ENCODE measurements around the gene SUFU. TPM values are rescaled to one million over a fixed set of nuclear protein-coding genes. Genes with fewer than 3 reads are reported as not detected.
"Not testable (repeated sequence)": the region's sequence is repeated elsewhere in the genome, so short reads cannot be mapped to it uniquely, and the experiment has no call there.

Gene SUFU
- total RNA-seq (ENCODE audit: low replicate concordance), result 11.5 and 14.7 TPM in 2 replicates

GRCh38 chr10:102503264-102504178 lies at the start of gene SUFU:
SUFU (plus strand) TSS chr10:102503972; CDS start chr10:102504153, 181 bp downstream.
- Histone ChIP-seq H3F3A (ENCODE audit: low read depth) (peaks cover 28% of the 10 kb centered on the region), H2AFZ (replicated peaks) (peak within 1 kb of the TSS; percentile 64), H4K20me1 (ENCODE audit: low read depth) (peaks cover 71% of the 10 kb centered on the region), H3K9me3 (ENCODE audit: low read depth) (no peaks in the 10 kb centered on the region), H3K36me3 (no peaks in the 10 kb centered on the region), H3K9ac (peak within 1 kb of the TSS; percentile 40), H3K27me3 (no peaks in the 10 kb centered on the region), H3K79me2 (ENCODE audit: low read depth) (peaks cover 76% of the 10 kb centered on the region), H3K4me2 (peak within 1 kb of the TSS; percentile 81), H3K4me3 (peak within 1 kb of the TSS; percentile 84), H3K4me1 (peaks cover 21% of the 10 kb centered on the region), H3K27ac (peak within 1 kb of the TSS; percentile 60)
- peak; percentile 100 for DNase-seq (ENCODE audit: low spot score)
- Mint-ChIP-seq H3K27ac (peak within 1 kb of the TSS; percentile 89), H3K4me1 (peaks cover 13% of the 10 kb centered on the region), H3K36me3 (peaks cover 8% of the 10 kb centered on the region), H3K4me3 (no peak within 1 kb of the TSS), H3K27me3 (ENCODE audit: insufficient read depth, low read depth) (peaks cover 2% of the 10 kb centered on the region), H3K9me3 (no peaks in the 10 kb centered on the region)
- TF ChIP-seq EZH2phosphoT487 (IDR thresholded peaks at IDR 0.05), result no peak
- TF ChIP-seq, protein P1, sequence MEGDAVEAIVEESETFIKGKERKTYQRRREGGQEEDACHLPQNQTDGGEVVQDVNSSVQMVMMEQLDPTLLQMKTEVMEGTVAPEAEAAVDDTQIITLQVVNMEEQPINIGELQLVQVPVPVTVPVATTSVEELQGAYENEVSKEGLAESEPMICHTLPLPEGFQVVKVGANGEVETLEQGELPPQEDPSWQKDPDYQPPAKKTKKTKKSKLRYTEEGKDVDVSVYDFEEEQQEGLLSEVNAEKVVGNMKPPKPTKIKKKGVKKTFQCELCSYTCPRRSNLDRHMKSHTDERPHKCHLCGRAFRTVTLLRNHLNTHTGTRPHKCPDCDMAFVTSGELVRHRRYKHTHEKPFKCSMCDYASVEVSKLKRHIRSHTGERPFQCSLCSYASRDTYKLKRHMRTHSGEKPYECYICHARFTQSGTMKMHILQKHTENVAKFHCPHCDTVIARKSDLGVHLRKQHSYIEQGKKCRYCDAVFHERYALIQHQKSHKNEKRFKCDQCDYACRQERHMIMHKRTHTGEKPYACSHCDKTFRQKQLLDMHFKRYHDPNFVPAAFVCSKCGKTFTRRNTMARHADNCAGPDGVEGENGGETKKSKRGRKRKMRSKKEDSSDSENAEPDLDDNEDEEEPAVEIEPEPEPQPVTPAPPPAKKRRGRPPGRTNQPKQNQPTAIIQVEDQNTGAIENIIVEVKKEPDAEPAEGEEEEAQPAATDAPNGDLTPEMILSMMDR (IDR thresholded peaks at IDR 0.05), result peak; percentile 82

GRCh38 chr10:102454662-102455487 lies 48.9 kb upstream of the SUFU start:
- Histone ChIP-seq H3F3A (ENCODE audit: low read depth) (peaks cover 52% of the 10 kb centered on the region), H3K4me2 (peak overlapping the region; percentile 66), H3K4me1 (peaks cover 30% of the 10 kb centered on the region), H4K20me1 (ENCODE audit: low read depth) (peaks cover 18% of the 10 kb centered on the region)
- H3K36me3 ChIP-seq; H3K9me3 Mint-ChIP-seq; H3K9me3 ChIP-seq (ENCODE audit: low read depth); H3K27me3 ChIP-seq; H3K9ac ChIP-seq; H3K36me3 Mint-ChIP-seq; H3K4me3 ChIP-seq; H3K27ac Mint-ChIP-seq; H3K27ac ChIP-seq; H2AFZ ChIP-seq (replicated peaks); DNase-seq (ENCODE audit: low spot score); H3K79me2 ChIP-seq (ENCODE audit: low read depth): not testable (repeated sequence)
- peaks cover 12% of the 10 kb centered on the region for H3K27me3 Mint-ChIP-seq (ENCODE audit: insufficient read depth, low read depth)
- H3K4me1 Mint-ChIP-seq, result peaks cover 25% of the 10 kb centered on the region
- peak overlapping the region; percentile 35 for H3K4me3 Mint-ChIP-seq

GRCh38 chr10:102455893-102456471 lies 47.8 kb upstream of the SUFU start:
- Histone ChIP-seq H4K20me1 (ENCODE audit: low read depth) (peaks cover 18% of the 10 kb centered on the region), H3K4me2 (no peak overlapping the region), H3K36me3 (no peaks in the 10 kb centered on the region), H3K79me2 (ENCODE audit: low read depth) (no peaks in the 10 kb centered on the region), H3K4me1 (peaks cover 33% of the 10 kb centered on the region), H3K27me3 (peaks cover 6% of the 10 kb centered on the region), H3K9ac (no peak overlapping the region), H3K9me3 (ENCODE audit: low read depth) (no peaks in the 10 kb centered on the region), H3K27ac (no peak overlapping the region), H3F3A (ENCODE audit: low read depth) (peaks cover 45% of the 10 kb centered on the region), H3K4me3 (no peak overlapping the region), H2AFZ (replicated peaks) (no peak overlapping the region)
- TF ChIP-seq EZH2 (IDR thresholded peaks at IDR 0.05), result no peak
- TF ChIP-seq, protein P1 (IDR thresholded peaks at IDR 0.05), result no peak
- TF ChIP-seq EZH2phosphoT487 (IDR thresholded peaks at IDR 0.05), result no peak
- H3K36me3 Mint-ChIP-seq, result peaks cover 2% of the 10 kb centered on the region
- no peak overlapping the region for H3K27ac Mint-ChIP-seq
- H3K27me3 Mint-ChIP-seq (ENCODE audit: insufficient read depth, low read depth), result peaks cover 12% of the 10 kb centered on the region
- DNase-seq (ENCODE audit: low spot score), result no peak
- H3K9me3 Mint-ChIP-seq, result no peaks in the 10 kb centered on the region
- H3K4me1 Mint-ChIP-seq, result peaks cover 28% of the 10 kb centered on the region
- no peak overlapping the region for H3K4me3 Mint-ChIP-seq
